PC-3 (cell line): ENCODE measurements around the gene CCDC197.

Source experiments
- EZH2 ChIP-seq: fragments of 300-600 bp; sonication (generic); IDR thresholded peaks from one replicate; pipeline ENCODE4 v1.6.1; 2017; ENCODE audit warnings: antibody characterized with exemption, mild to moderate bottlenecking, low read length; ENCODE audit not compliant: unreplicated experiment
- TF ChIP-seq, protein P1 (sequence below): fragments of 300-600 bp; sonication (generic); conservative IDR thresholded peaks from 2 replicates; pipeline ENCODE4 v1.5.1; 2017; ENCODE audit warnings: antibody characterized with exemption, low read depth, mild to moderate bottlenecking, low read length

DNA sequence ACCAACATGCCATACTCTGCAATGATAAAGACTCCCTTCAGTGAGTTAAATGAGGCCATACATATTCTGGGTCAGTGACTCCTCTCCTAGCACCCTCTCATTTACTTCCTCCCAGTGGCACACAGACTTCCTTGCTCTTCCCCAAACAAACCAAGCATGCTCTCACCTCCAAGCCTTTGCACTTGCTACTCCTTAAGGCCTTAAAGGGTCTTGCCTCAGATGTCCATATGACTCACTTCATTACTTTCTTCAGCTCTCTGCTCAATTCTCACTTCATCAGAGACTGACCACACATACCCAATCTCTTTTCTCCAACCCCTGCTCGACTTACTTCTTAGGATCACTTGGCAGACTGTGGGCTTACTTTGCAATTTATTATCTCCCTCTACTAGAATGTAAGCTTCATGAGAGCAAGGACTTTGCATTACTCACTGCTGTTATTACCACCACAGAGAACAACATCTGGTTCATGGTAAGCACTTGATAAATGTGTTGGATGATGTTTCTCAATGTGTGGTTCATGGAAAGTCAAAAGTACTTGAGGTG lies 61.1 kb downstream of the CCDC197 start:
- TF ChIP-seq, protein P1, sequence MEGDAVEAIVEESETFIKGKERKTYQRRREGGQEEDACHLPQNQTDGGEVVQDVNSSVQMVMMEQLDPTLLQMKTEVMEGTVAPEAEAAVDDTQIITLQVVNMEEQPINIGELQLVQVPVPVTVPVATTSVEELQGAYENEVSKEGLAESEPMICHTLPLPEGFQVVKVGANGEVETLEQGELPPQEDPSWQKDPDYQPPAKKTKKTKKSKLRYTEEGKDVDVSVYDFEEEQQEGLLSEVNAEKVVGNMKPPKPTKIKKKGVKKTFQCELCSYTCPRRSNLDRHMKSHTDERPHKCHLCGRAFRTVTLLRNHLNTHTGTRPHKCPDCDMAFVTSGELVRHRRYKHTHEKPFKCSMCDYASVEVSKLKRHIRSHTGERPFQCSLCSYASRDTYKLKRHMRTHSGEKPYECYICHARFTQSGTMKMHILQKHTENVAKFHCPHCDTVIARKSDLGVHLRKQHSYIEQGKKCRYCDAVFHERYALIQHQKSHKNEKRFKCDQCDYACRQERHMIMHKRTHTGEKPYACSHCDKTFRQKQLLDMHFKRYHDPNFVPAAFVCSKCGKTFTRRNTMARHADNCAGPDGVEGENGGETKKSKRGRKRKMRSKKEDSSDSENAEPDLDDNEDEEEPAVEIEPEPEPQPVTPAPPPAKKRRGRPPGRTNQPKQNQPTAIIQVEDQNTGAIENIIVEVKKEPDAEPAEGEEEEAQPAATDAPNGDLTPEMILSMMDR, result no peak
- TF ChIP-seq EZH2, result no peak
